GM12891 (cell line): ENCODE data around the gene DNTTIP2.

Experiments
- PAX5 ChIP-seq: IDR thresholded peaks from 2 replicates; pipeline ENCODE4 v1.6.1; 2011; ENCODE audit warnings: low read length, moderate library complexity, mild to moderate bottlenecking; ENCODE audit not compliant: insufficient read depth, severe bottlenecking
- POLR2A ChIP-seq: IDR thresholded peaks from 2 replicates; pipeline ENCODE4 v1.6.1; 2011; ENCODE audit warnings: low read depth, low read length, control low read depth
- POLR2AphosphoS5 ChIP-seq: IDR thresholded peaks from 2 replicates; pipeline ENCODE4 v1.6.1; 2011; ENCODE audit warnings: low read depth, low read length, control low read depth
- POU2F2 ChIP-seq: IDR thresholded peaks from 2 replicates; pipeline ENCODE4 v1.6.1; 2011; ENCODE audit warnings: low read depth, mild to moderate bottlenecking, control low read depth, low read length, moderate library complexity
- SPI1 ChIP-seq: IDR thresholded peaks from 2 replicates; pipeline ENCODE4 v1.6.1; 2011; ENCODE audit warnings: low read depth, low read length, control low read depth
- TAF1 ChIP-seq: IDR thresholded peaks from 2 replicates; pipeline ENCODE4 v1.6.1; 2011; ENCODE audit warnings: low read depth, low read length, control low read depth

- no peak for TF ChIP-seq POLR2A
- no peak for TF ChIP-seq POLR2AphosphoS5
- TF ChIP-seq TAF1: no peak
- TF ChIP-seq SPI1: no peak
- TF ChIP-seq POU2F2: no peak
- no peak for TF ChIP-seq PAX5
Measured at GRCh38 chr1:93822730-93823425, 56.1 kb downstream of the DNTTIP2 start.
